Breast epithelium (tissue), 4 donors: ENCODE data around the gene SFXN2. TPM values are rescaled to one million over a fixed set of nuclear protein-coding genes. Genes with fewer than 3 reads are reported as not detected.
"Not testable (repeated sequence)": the region's sequence is repeated elsewhere in the genome, so short reads cannot be mapped to it uniquely, and the experiment has no call there.

ENCODE experiments used
- DNase-seq, 2 donors: peaks; one replicate each; pipeline ENCODE4 v3.0.0-alpha.2; 2019; ENCODE audit warnings: low spot score in 2 of 2
- H3K27ac ChIP-seq, 2 donors: fragments of 200-600 bp; sonication (generic) in 1 of 2; one replicate each; pipeline ENCODE4 v1.5.1; 2016 to 2019; ENCODE audit warnings: mild to moderate bottlenecking in 1 of 2
- H3K27me3 ChIP-seq, 2 donors: fragments of 200-600 bp; sonication (generic) in 1 of 2; one replicate each; pipeline versions ENCODE4 v1.5.1 to v1.6.0; 2017 to 2019; ENCODE audit warnings: control low read depth in 1 of 2, mild to moderate bottlenecking in 1 of 2
- H3K36me3 ChIP-seq: fragments of 200-600 bp; one replicate; pipeline ENCODE4 v1.5.1; 2019
- H3K4me1 ChIP-seq, 2 donors: fragments of 200-600 bp; sonication (generic); one replicate each; pipeline ENCODE4 v1.5.1; 2016 to 2019; ENCODE audit warnings: control low read depth in 1 of 2
- H3K4me3 ChIP-seq, 3 donors: fragments of 200-600 bp; sonication (generic); 1 replicate in 2 of 3; 2 replicates in 1 of 3; pipeline ENCODE4 v1.5.1; 2016 to 2019; ENCODE audit warnings: mild to moderate bottlenecking in 3 of 3, moderate library complexity in 2 of 3
- H3K9me3 ChIP-seq, 2 donors: fragments of 200-600 bp; sonication (generic) in 1 of 2; one replicate each; pipeline ENCODE4 v1.5.1; 2016 to 2019; ENCODE audit warnings: control low read depth in 1 of 2
- CTCF ChIP-seq, 3 donors: fragments of 450-650 bp; IDR thresholded peaks; one replicate each; pipeline ENCODE4 v1.5.1; 2016 to 2017; ENCODE audit warnings: antibody characterized with exemption in 3 of 3, mild to moderate bottlenecking in 3 of 3, moderate library complexity in 3 of 3
- POLR2A ChIP-seq: fragments of 450-650 bp; IDR thresholded peaks from one replicate; pipeline ENCODE4 v1.6.1; 2016; ENCODE audit warnings: antibody characterized with exemption, mild to moderate bottlenecking, moderate library complexity
- POLR2AphosphoS5 ChIP-seq, 3 donors: sonication (generic); formaldehyde crosslinking; IDR thresholded peaks; one replicate each; pipeline ENCODE4 v1.6.1; 2017; ENCODE audit warnings: antibody characterized with exemption in 3 of 3
- intact Hi-C: fragments of 100-400 bp; cut with DNase I; formaldehyde crosslinking; loops from one replicate; pipeline ENCODE4 v1.15.1; 2023; ENCODE audit warnings: low total_unique reads
- total RNA-seq, 3 donors: library from RNA; depleted of rRNA; stranded (reverse); fragments of >200 nt; gene quantifications; one replicate each; pipeline ENCODE4 v1.1.0, GENCODE V29; 2016

SFXN2 gene
- total RNA-seq, result 10 to 100 TPM in 1 of 3 donors, 1 to 10 TPM in 2; 3.8 to 10.4 (median 4.9) TPM

GRCh38 chr10:102714621-102715455 is at the start of gene SFXN2:
Gene SFXN2 (plus strand): TSS chr10:102714636. CDS start chr10:102726637, 12,001 bp downstream.
- H3K4me1 ChIP-seq, result peaks cover 3 to 5% of the 10 kb centered on the region in 2 donors
- TF ChIP-seq CTCF (IDR thresholded peaks at IDR 0.05) (no peak), POLR2AphosphoS5 (IDR thresholded peaks at IDR 0.05) (no peak), POLR2A (no peak)
- H3K27ac ChIP-seq, result peak within 1 kb of the TSS; percentile 87 to 91
- peak within 1 kb of the TSS; percentile 78 to 99 (median 92) for H3K4me3 ChIP-seq
- H3K27me3 ChIP-seq, result no peaks in the 10 kb centered on the region
- DNase-seq, result peak in 1 of 2 donors; percentile 56
- H3K9me3 ChIP-seq, result no peaks in the 10 kb centered on the region
- no peaks in the 10 kb centered on the region for H3K36me3 ChIP-seq
- intact Hi-C loops, result no loop called here

GRCh38 chr10:102665904-102666509 is 48.4 kb upstream of the SFXN2 start:
- intact Hi-C loops, result no loop called here
- Histone ChIP-seq H3K36me3 (no peaks in the 10 kb centered on the region), H3K27me3 (no peaks in the 10 kb centered on the region), H3K4me3 (no peak overlapping the region), H3K4me1 (peaks cover 0 to 4% of the 10 kb centered on the region in 2 donors), H3K9me3 (no peaks in the 10 kb centered on the region), H3K27ac (no peak overlapping the region)
- DNase-seq, result no peak
- TF ChIP-seq POLR2A (no peak), CTCF (IDR thresholded peaks at IDR 0.05) (no peak), POLR2AphosphoS5 (IDR thresholded peaks at IDR 0.05) (no peak)

GRCh38 chr10:102667411-102667810 is 47.0 kb upstream of the SFXN2 start:
- intact Hi-C loops, H3K4me1 ChIP-seq, DNase-seq, H3K4me3 ChIP-seq, H3K27me3 ChIP-seq, H3K27ac ChIP-seq, H3K9me3 ChIP-seq, H3K36me3 ChIP-seq: not testable (repeated sequence)

- no peaks in the 10 kb centered on the region for H3K36me3 ChIP-seq
- H3K27ac ChIP-seq, result no peak overlapping the region
- no peak overlapping the region for H3K4me3 ChIP-seq
- no peaks in the 10 kb centered on the region for H3K4me1 ChIP-seq
- no peak for DNase-seq
- H3K9me3 ChIP-seq, result no peaks in the 10 kb centered on the region
- intact Hi-C loops, result no loop called here
- no peaks in the 10 kb centered on the region for H3K27me3 ChIP-seq
- no peak for TF ChIP-seq CTCF (IDR thresholded peaks at IDR 0.05)
- TF ChIP-seq POLR2A, result no peak
- TF ChIP-seq POLR2AphosphoS5 (IDR thresholded peaks at IDR 0.05), result no peak
Measured at GRCh38 chr10:102668326-102669107, 45.9 kb upstream of the SFXN2 start.

- Histone ChIP-seq H3K9me3 (no peaks in the 10 kb centered on the region), H3K4me1 (no peaks in the 10 kb centered on the region), H3K27ac (no peak overlapping the region), H3K36me3 (no peaks in the 10 kb centered on the region), H3K4me3 (no peak overlapping the region), H3K27me3 (no peaks in the 10 kb centered on the region)
- TF ChIP-seq POLR2AphosphoS5 (IDR thresholded peaks at IDR 0.05) (no peak), CTCF (IDR thresholded peaks at IDR 0.05) (peak in 1 of 3 donors; percentile 17), POLR2A (no peak)
- DNase-seq, result no peak
- intact Hi-C loops, result no loop called here
Measured at GRCh38 chr10:102669206-102670064, 45.0 kb upstream of the SFXN2 start.
